Activated CD8-positive, alpha-beta T cell treated with anti-CD3 and anti-CD28 coated beads, Interleukin-2, amount 10 ng/mL, durations not matched to agents 7 days and 5 days (primary cell): ENCODE measurements around the gene JMJD1C. TPM values are rescaled to one million over a fixed set of nuclear protein-coding genes. Genes with fewer than 3 reads are reported as not detected.
"Not testable (repeated sequence)": the region's sequence is repeated elsewhere in the genome, so short reads cannot be mapped to it uniquely, and the experiment has no call there.

Experiments
- ATAC-seq: fragments of 150-1000 bp; cut with Tn5 transposase; one replicate; pipeline ENCODE4 v1.10.0; 2021; ENCODE audit warnings: moderate library complexity
- CTCF ChIA-PET: fragments of 350-600 bp; sonication (Branson Sonifier 250); formaldehyde crosslinking; loops from one replicate; lab custom pipeline; 2021; ENCODE audit warnings: antibody characterized with exemption; lab: Charles Lee
- POLR2A ChIA-PET: fragments of 350-600 bp; sonication (Branson Sonifier 250); formaldehyde crosslinking; loops from one replicate; lab custom pipeline; 2021; ENCODE audit warnings: antibody characterized with exemption; lab: Charles Lee
- DNase-seq: peaks from one replicate; pipeline ENCODE4 v3.0.0-alpha.2; 2020
- H3K27ac Mint-ChIP-seq: one replicate; pipeline ENCODE4 v1.8.0; 2021; ENCODE audit warnings: mild to moderate bottlenecking, mixed read lengths
- H3K27me3 Mint-ChIP-seq: one replicate; pipeline ENCODE4 v1.8.0; 2021; ENCODE audit warnings: low read depth, mixed read lengths
- H3K36me3 Mint-ChIP-seq: one replicate; pipeline ENCODE4 v1.8.0; 2021; ENCODE audit warnings: low read depth, mixed read lengths
- H3K4me1 Mint-ChIP-seq: one replicate; pipeline ENCODE4 v1.8.0; 2021; ENCODE audit warnings: low read depth, mixed read lengths
- H3K4me3 Mint-ChIP-seq: one replicate; pipeline ENCODE4 v1.8.0; 2021; ENCODE audit warnings: mild to moderate bottlenecking, mixed read lengths
- H3K9me3 Mint-ChIP-seq: one replicate; pipeline ENCODE4 v1.8.0; 2022; ENCODE audit warnings: mixed read lengths; ENCODE audit not compliant: insufficient read depth
- total RNA-seq, 2 experiments: library from RNA; stranded (reverse); gene quantifications; one replicate each; pipeline ENCODE4 v1.2.3, GENCODE V29; 2021

JMJD1C gene
- total RNA-seq, 2 experiments from 2014 or later, result 63.0 to 65.1 TPM

DNA sequence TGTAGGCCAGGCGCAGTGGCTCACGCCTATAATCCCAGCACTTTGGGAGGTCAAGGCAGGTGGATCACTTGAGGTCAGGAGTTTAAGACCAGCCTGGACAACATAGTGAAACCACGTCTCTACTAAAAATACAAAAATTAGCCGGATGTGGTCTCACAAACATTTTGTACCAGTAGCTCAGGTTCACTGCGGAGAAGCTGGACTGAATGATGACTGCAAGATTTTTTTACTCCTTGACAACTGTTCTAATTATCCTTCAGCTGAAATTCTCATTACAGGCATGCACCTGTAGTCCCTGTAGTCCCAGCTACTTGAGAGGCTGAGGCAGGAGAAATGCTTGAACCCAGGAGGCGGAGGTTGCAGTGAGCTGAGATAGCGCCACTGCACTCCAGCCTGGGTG, 126.1 kb downstream of the JMJD1C start:
- H3K27ac Mint-ChIP-seq, H3K27me3 Mint-ChIP-seq, H3K4me3 Mint-ChIP-seq, DNase-seq, H3K9me3 Mint-ChIP-seq, H3K4me1 Mint-ChIP-seq, ATAC-seq, POLR2A ChIA-PET, CTCF ChIA-PET, H3K36me3 Mint-ChIP-seq: not testable (repeated sequence)

DNA sequence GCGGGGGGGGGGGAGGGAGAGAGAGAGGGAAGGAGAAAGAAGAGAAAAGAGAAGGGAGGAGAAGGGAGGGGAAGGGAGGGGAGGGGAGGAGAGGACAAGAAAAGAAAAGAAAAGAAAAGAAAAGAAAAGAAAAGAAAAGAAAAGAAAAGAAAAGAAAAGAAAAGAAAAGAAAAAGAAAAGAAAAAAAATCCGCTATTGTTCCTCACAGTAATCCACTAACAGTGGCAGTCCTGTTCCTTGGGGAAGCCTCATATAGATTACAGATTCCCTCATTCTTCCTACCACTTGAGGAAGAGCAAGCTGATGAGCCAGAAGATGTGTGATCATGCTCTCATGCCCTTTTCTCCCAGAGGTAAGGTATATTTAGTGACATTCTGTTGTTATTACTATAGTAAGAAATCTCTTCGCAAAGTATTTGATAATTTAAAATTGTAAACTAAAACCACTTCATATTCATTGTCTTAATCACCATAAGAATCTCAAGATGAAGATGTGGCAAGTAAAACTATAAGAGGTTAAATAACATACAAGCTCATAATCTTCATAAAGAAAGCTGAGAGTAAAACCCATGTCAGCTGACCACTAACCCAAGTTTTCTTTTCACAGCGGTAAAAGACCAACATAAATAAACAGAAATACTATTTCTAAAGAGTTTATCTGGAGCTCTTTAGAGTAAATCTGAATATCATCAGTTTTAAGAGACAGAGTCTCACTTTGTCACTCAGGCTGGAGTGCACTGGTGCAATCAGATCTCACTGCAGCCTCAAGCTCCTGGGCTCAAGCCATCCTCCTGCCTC, 128.1 kb downstream of the JMJD1C start:
- ChIA-PET POLR2A (no interaction called here), CTCF (no interaction called here)
- Mint-ChIP-seq H3K4me3 (no peak overlapping the region), H3K9me3 (no peaks in the 10 kb centered on the region), H3K4me1 (no peaks in the 10 kb centered on the region), H3K27ac (no peak overlapping the region), H3K36me3 (peaks cover 3% of the 10 kb centered on the region), H3K27me3 (no peaks in the 10 kb centered on the region)
- ATAC-seq (no peak), DNase-seq (no peak)

- H3K4me1 Mint-ChIP-seq, result no peaks in the 10 kb centered on the region
- no peaks in the 10 kb centered on the region for H3K9me3 Mint-ChIP-seq
- no peak overlapping the region for H3K4me3 Mint-ChIP-seq
These were observed 134.2 kb downstream of the JMJD1C start for GRCh38 chr10:63331586-63331985.

DNA sequence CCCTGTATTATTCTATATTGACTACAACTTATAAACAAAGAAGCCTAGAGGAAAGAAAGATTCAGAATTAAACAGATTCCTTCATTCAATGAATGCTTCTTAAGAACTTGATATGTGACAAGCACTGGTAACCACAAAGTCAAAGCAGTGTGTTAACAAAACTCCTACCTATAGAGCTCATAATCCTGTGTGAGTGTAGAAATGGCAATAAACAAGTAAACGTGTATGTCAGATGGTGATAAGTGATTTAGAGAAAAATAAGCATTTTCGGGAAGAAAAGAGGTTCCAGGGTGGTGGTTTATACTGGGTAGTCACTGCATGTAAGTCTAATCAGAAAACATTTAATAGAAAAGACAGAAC, 141.3 kb downstream of the JMJD1C start:
- Mint-ChIP-seq H3K9me3 (no peaks in the 10 kb centered on the region), H3K27ac (no peak overlapping the region), H3K27me3 (no peaks in the 10 kb centered on the region), H3K36me3 (no peaks in the 10 kb centered on the region), H3K4me3 (no peak overlapping the region), H3K4me1 (no peaks in the 10 kb centered on the region)
- ChIA-PET CTCF (interaction anchor here (1.3 kb wide), 1 partner anchor 305 kb away, joined by 4 read pairs; no protein-coding TSS in a partner anchor), POLR2A (no interaction called here)
- no peak for ATAC-seq
- no peak for DNase-seq

More at GRCh38 chr10:63331586-63331985, 134.2 kb downstream of the JMJD1C start:
- Mint-ChIP-seq H3K36me3 (no peaks in the 10 kb centered on the region), H3K27ac (no peak overlapping the region), H3K27me3 (no peaks in the 10 kb centered on the region)
- DNase-seq, result no peak
- ChIA-PET POLR2A (no interaction called here), CTCF (interaction anchor here (0.6 kb wide), 1 partner anchor 27 kb away, joined by 3 read pairs; no protein-coding TSS in a partner anchor)
- no peak for ATAC-seq

- H3K27me3 Mint-ChIP-seq, result no peaks in the 10 kb centered on the region
- ATAC-seq, result no peak
- no peak for DNase-seq
- no peaks in the 10 kb centered on the region for H3K36me3 Mint-ChIP-seq
- H3K4me1 Mint-ChIP-seq, result no peaks in the 10 kb centered on the region
- POLR2A ChIA-PET, result no interaction called here
- H3K4me3 Mint-ChIP-seq, result no peak overlapping the region
- no peaks in the 10 kb centered on the region for H3K9me3 Mint-ChIP-seq
- CTCF ChIA-PET, result interaction anchor here (0.6 to 1.3 kb wide), 2 partner anchors 305 to 1064 kb away, joined by 4 read pairs; no protein-coding TSS in a partner anchor
- no peak overlapping the region for H3K27ac Mint-ChIP-seq
These were observed 141.9 kb downstream of the JMJD1C start for GRCh38 chr10:63323701-63324494.

DNA sequence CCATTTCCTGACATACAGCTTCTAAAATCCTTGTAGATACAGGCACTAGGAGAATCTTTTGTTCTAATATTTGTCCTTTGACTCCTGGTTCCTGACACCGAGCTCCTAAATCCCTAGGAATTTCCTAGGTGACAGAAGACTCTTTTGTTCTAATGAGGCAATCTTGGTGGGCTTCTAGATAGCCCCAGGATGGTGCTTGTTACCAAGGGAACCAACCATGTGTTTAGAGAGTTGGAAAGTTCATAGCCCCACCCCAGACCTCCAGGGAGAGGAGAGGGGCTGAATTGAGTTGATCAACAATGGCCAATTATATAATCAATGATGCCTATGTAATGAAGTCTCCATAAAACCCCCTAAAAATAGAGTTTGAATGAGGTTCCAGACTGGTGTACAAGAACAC, 145.1 kb downstream of the JMJD1C start:
- Mint-ChIP-seq H3K27me3 (no peaks in the 10 kb centered on the region), H3K4me3 (no peak overlapping the region), H3K9me3 (no peaks in the 10 kb centered on the region), H3K36me3 (no peaks in the 10 kb centered on the region), H3K27ac (no peak overlapping the region), H3K4me1 (no peaks in the 10 kb centered on the region)
- ChIA-PET POLR2A (no interaction called here), CTCF (no interaction called here)
- DNase-seq, result no peak
- ATAC-seq, result no peak

DNA sequence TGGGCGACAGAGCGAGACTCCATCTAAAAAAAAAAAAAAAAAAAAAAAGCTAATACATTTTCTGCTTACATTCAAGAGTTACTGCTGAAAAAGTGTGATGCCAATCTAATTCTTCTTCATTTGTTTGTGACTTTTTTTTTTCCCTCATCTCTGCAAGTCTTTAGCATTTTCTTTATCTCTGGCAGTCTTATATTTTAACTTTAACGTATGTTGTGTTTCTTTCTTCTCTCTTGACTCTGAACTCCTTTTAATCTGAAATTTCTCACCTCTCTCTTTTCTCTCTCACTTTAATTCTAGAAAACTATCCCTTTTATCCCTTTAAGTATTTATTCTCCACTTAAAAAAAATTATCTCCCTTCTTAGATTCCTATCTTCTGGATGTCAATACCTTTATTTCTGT, 146.5 kb downstream of the JMJD1C start:
- Mint-ChIP-seq H3K4me3 (no peak overlapping the region), H3K36me3 (peaks cover 4% of the 10 kb centered on the region), H3K9me3 (no peaks in the 10 kb centered on the region), H3K4me1 (no peaks in the 10 kb centered on the region), H3K27me3 (no peaks in the 10 kb centered on the region), H3K27ac (no peak overlapping the region)
- ATAC-seq (no peak), DNase-seq (no peak)
- CTCF ChIA-PET, result interaction anchor here (0.6 kb wide), 1 partner anchor 222 kb away, joined by 3 read pairs; no protein-coding TSS in a partner anchor
- POLR2A ChIA-PET, result no interaction called here

- no peaks in the 10 kb centered on the region for H3K27me3 Mint-ChIP-seq
- H3K9me3 Mint-ChIP-seq, result no peaks in the 10 kb centered on the region
- no peak for ATAC-seq
- H3K36me3 Mint-ChIP-seq, result peaks cover 7% of the 10 kb centered on the region
- H3K4me1 Mint-ChIP-seq, result no peaks in the 10 kb centered on the region
- no peak overlapping the region for H3K27ac Mint-ChIP-seq
- ChIA-PET POLR2A (no interaction called here), CTCF (interaction anchor here (0.6 kb wide), 1 partner anchor 222 kb away, joined by 3 read pairs; no protein-coding TSS in a partner anchor)
- no peak overlapping the region for H3K4me3 Mint-ChIP-seq
- DNase-seq, result no peak
These were observed 147.3 kb downstream of the JMJD1C start for GRCh38 chr10:63318491-63318890.

DNA sequence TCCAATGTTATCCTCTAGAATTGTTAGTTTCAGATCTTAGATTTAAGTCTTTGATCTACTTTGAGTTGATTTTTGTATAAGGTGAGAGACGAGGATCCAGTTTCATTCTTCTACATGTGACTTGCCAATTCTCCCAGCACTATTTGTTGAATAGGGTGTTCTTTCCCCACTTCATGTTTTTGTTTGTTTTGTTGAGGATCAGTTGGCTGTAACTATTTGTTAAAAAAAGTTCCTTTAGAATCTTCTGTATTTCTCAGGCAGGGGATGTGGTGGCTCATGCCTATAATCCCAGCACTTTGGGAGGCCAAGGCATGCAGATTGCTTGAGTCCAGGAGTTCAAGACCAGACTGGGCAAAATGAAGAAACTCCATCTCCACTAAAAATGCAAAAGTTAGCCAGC, 151.8 kb downstream of the JMJD1C start:
- H3K9me3 Mint-ChIP-seq, result no peaks in the 10 kb centered on the region
- ChIA-PET CTCF (no interaction called here), POLR2A (no interaction called here)
- no peak overlapping the region for H3K4me3 Mint-ChIP-seq
- no peaks in the 10 kb centered on the region for H3K4me1 Mint-ChIP-seq
- no peaks in the 10 kb centered on the region for H3K27me3 Mint-ChIP-seq
- H3K27ac Mint-ChIP-seq, result no peak overlapping the region
- no peak for ATAC-seq
- no peak for DNase-seq
- H3K36me3 Mint-ChIP-seq, result peaks cover 7% of the 10 kb centered on the region

DNA sequence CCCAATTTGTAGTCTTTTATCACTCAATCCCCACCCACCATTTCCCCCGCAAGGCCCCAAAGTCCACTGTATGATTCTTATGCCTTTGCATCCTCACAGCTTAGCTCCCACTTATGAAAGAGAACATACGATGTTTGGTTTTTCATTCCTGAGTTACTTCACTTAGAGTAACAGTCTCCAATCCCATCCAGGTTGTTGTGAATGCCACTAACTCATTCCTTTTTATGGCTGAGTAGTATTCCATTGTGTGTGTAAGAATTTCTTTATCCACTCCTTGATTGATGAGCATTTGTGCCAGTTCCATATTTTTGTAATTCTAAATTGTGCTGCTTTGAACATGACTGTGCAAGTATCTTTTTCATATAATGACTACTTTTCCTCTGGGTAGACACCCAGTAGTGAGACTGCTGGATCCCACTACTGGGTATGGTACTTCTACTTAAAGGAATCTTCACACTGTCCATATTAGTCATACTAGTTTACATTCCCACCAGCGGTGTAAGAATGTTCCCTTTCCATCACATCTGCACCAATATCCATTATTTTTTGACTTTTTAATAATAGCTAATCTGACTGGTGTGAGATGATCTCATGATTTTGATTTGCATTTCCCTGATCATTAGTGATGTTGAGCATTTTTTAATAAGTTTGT, 152.6 kb downstream of the JMJD1C start:
- Mint-ChIP-seq H3K4me1 (no peaks in the 10 kb centered on the region), H3K27me3 (no peaks in the 10 kb centered on the region), H3K27ac (no peak overlapping the region), H3K4me3 (no peak overlapping the region), H3K9me3 (no peaks in the 10 kb centered on the region), H3K36me3 (peaks cover 10% of the 10 kb centered on the region)
- no peak for DNase-seq
- ChIA-PET CTCF (no interaction called here), POLR2A (no interaction called here)
- ATAC-seq, result no peak

DNA sequence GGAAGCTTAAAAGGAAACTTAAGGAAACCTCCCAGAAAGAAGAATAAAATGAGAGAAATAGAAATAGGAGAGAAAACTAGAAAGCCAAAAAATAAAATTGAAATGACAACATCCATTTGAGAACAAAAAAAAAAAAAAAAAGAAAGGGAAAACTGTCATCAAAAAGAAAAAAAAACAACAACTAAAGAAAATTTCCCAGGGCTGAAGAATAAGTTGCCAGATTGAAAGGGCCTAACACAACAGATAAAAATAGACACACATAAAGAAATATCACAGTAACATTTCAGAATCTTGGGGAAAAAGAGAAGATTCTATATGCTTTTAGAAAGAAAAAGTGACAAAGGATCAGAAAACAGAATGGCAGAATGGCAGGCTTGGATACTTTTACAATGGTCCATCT, 157.1 kb downstream of the JMJD1C start:
- DNase-seq, result no peak
- CTCF ChIA-PET, result no interaction called here
- no peak overlapping the region for H3K4me3 Mint-ChIP-seq
- no peak for ATAC-seq
- H3K9me3 Mint-ChIP-seq, result no peaks in the 10 kb centered on the region
- peaks cover 3% of the 10 kb centered on the region for H3K36me3 Mint-ChIP-seq
- no peaks in the 10 kb centered on the region for H3K4me1 Mint-ChIP-seq
- POLR2A ChIA-PET, result no interaction called here
- no peaks in the 10 kb centered on the region for H3K27me3 Mint-ChIP-seq
- no peak overlapping the region for H3K27ac Mint-ChIP-seq

DNA sequence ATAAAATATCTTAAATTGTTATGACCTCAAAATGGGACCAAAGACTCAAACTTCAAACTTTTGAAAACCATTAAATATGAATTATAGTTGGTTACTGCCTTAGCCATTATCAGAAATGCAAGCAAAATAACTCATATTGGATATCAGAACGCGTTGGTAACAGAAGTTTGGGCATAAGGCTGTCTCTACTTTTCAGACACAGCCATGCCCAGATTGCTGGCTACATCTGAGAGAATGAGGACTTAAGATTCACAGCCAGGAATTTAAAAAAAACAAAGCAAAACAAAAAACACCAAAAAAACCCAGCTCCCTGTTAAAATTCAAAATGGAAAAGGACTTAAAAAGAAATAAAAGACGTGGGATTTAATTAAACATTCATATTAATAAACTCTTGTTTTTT, 161.6 kb downstream of the JMJD1C start:
- POLR2A ChIA-PET, result no interaction called here
- H3K4me3 Mint-ChIP-seq, result no peak overlapping the region
- H3K4me1 Mint-ChIP-seq, result no peaks in the 10 kb centered on the region
- CTCF ChIA-PET, result no interaction called here
- no peak overlapping the region for H3K27ac Mint-ChIP-seq
- H3K9me3 Mint-ChIP-seq, result no peaks in the 10 kb centered on the region
- H3K27me3 Mint-ChIP-seq, result no peaks in the 10 kb centered on the region
- H3K36me3 Mint-ChIP-seq, result peaks cover 6% of the 10 kb centered on the region
- ATAC-seq, result no peak
- DNase-seq, result no peak
